BJ (cell line): ENCODE results near the gene PCDH15. TPM values are rescaled to one million over a fixed set of nuclear protein-coding genes. Genes with fewer than 3 reads are reported as not detected.
"Not testable (repeated sequence)": the region's sequence is repeated elsewhere in the genome, so short reads cannot be mapped to it uniquely, and the experiment has no call there.

Experiments
- CTCF ChIA-PET: fragments of 350-600 bp; formaldehyde crosslinking; extraction: SDS; loops from one replicate; lab custom pipeline; 2021; ENCODE audit warnings: antibody characterized with exemption, inconsistent platforms; lab: Yijun Ruan, JAX
- POLR2A ChIA-PET: fragments of 300-600 bp; sonication (Branson Sonifier 250); formaldehyde crosslinking; extraction: SDS; loops from one replicate; lab custom pipeline; 2021; ENCODE audit warnings: antibody characterized with exemption; lab: Charles Lee
- DNase-seq: peaks from one replicate; pipeline ENCODE4 v3.0.0-alpha.2; 2011; ENCODE audit warnings: low read depth
- H3K27me3 ChIP-seq: 2 replicates; pipeline ENCODE4 v1.6.0; 2011; ENCODE audit warnings: low read length; ENCODE audit not compliant: control insufficient read depth, insufficient read depth
- H3K36me3 ChIP-seq: 2 replicates; pipeline ENCODE4 v1.5.1; 2011; ENCODE audit warnings: low read length; ENCODE audit not compliant: control insufficient read depth, insufficient read depth
- H3K4me3 ChIP-seq: 2 replicates; pipeline ENCODE4 v1.5.1; 2011; ENCODE audit warnings: low read depth, mild to moderate bottlenecking, control low read depth, low read length
- CTCF ChIP-seq: IDR thresholded peaks from 2 replicates; pipeline ENCODE4 v1.5.1; 2011; ENCODE audit warnings: low read depth, mild to moderate bottlenecking, control low read depth, inconsistent platforms, low read length, moderate library complexity; ENCODE audit not compliant: insufficient read depth
- polyA plus RNA-seq: library from polyadenylated mRNA; depleted of rRNA; stranded (reverse); fragments of >200 nt; gene quantifications from 2 replicates; pipeline ENCODE4 v1.2.3, GENCODE V29; 2011

PCDH15 gene
- polyA plus RNA-seq, 1 experiment: not detected

GRCh38 chr10:53955091-53955490 lies 845.9 kb downstream of the PCDH15 start:
- no peaks in the 10 kb centered on the region for H3K27me3 ChIP-seq
- POLR2A ChIA-PET: no interaction called here
- no peaks in the 10 kb centered on the region for H3K36me3 ChIP-seq
- CTCF ChIA-PET: no interaction called here
- TF ChIP-seq CTCF: no peak
- no peak overlapping the region for H3K4me3 ChIP-seq
- no peak for DNase-seq

DNA sequence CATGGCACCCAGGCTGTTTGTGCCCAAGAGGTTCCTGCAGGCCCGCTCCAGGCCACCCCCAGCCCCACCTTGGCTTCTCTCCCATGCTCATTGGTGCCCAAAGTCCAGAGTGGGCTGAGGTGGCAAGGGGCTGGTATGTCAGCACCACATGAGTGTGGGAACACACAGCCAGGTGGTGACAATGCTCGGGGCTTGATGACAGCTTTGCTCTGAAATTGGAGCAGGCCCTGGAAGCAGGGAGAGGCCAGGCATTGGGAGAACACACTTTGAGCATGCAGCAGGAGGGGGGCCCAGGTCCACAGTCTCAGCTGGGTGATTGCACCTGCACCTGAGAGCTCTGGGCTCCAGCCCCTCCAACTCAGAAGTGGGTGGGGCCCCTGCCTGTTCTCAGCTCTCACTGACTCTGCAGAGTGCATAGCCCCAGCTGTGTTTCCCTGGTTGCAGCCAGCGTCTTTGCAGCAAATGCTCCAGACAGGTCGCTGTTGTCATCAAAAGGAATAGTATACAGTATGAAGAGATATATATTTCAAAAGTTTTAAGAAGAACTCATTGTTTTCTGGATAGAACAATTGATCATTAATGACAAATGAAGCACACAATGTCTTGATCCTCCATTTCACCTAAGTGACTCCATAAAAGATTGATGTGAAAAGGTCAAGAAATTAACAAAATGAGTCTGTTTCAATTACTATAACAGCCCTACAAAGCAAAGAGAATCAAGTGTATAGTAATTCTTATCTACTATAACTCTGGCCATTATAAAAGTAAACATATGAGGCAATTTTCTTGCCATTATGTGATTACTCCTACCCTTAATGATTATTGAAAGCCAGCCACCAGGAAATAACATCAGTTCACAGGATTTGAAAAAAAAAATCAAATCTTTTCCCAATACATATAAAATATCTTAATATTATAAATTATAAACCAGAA lies 848.1 kb downstream of the PCDH15 start:
- CTCF ChIA-PET: no interaction called here
- POLR2A ChIA-PET: no interaction called here
- Histone ChIP-seq H3K4me3 (no peak overlapping the region), H3K36me3 (no peaks in the 10 kb centered on the region), H3K27me3 (no peaks in the 10 kb centered on the region)
- TF ChIP-seq CTCF: no peak
- no peak for DNase-seq

GRCh38 chr10:53939654-53940053 lies 861.4 kb downstream of the PCDH15 start:
- no peak for TF ChIP-seq CTCF
- Histone ChIP-seq H3K4me3 (no peak overlapping the region), H3K27me3 (no peaks in the 10 kb centered on the region), H3K36me3 (no peaks in the 10 kb centered on the region)
- no peak for DNase-seq
- CTCF ChIA-PET: no interaction called here
- POLR2A ChIA-PET: no interaction called here

GRCh38 chr10:53930648-53931047 lies 870.4 kb downstream of the PCDH15 start:
- POLR2A ChIA-PET: no interaction called here
- DNase-seq: no peak
- H3K4me3 ChIP-seq: no peak overlapping the region
- no peaks in the 10 kb centered on the region for H3K27me3 ChIP-seq
- no peak for TF ChIP-seq CTCF
- H3K36me3 ChIP-seq: no peaks in the 10 kb centered on the region
- CTCF ChIA-PET: no interaction called here

DNA sequence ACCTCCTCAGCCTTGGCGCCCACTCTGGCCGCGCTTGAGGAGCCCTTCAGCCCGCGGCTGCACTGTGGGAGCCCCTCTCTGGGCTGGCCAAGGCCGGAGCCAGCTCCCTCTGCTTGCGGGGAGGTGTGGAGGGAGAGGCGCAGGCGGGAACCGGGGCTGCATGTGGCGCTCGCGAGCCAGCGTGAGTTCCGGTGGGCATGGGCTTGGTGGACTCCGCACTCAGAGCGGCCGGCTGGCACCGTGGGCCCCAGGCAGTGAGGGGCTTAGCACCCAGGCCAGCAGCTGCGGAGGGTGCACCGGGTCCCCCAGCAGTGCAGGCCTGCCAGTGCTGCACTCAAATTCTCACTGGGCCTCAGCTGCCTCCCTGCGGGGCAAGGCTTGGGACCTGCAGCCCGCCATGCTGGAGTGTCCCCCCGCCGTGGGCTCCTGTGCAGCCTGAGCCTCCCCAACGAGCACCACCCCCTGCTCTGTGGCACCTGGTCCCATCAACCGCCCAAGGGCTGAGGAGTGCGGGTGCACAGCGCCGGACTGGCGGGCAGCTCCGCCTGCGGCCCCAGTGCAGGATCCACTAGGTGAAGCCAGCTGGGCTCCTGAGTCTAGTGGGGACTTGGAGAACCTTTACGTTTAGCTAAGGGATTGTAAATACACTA lies 876.9 kb downstream of the PCDH15 start:
- DNase-seq, POLR2A ChIA-PET, H3K4me3 ChIP-seq, H3K27me3 ChIP-seq, CTCF ChIA-PET, H3K36me3 ChIP-seq: not testable (repeated sequence)
